Amniotic epithelial cell (primary cell): ENCODE measurements around the gene DSEL.

Source experiments
- DNase-seq: peaks from one replicate; pipeline ENCODE4 v3.0.0-alpha.2; 2010; ENCODE audit warnings: low read depth

DSEL gene

DNA sequence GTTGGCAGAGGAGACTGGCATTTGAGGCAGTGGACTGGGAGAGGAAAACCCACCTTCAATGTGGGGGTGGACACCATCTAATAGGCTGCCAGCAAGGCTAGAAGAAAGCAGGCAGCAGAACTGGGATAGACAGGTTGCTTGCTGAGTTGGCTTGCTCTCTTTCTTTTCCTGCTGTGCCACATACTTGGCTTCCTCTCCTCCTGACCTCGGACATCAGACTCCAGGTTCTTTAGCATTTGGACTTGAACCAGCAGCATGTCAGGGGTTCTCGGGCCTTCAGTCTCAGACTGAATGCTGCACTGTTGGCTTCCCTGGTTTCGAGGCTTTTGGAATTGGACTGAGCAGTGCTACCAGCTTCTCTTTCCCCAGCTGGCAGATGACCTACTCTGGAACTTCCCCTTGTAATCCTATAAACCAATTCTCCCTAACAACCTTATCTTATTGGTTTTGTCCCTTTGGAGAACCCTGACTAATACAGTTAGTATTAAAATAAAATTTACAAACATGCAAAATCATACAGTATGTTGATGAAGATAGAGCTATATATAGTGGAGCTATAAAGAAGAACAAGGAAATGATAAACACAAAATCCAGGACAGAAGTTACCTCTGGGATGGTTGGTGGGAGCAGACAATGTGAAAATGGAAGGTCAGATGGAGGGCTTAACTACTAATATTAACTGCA lies 15.9 kb downstream of the DSEL start:
- no peak for DNase-seq

DNA sequence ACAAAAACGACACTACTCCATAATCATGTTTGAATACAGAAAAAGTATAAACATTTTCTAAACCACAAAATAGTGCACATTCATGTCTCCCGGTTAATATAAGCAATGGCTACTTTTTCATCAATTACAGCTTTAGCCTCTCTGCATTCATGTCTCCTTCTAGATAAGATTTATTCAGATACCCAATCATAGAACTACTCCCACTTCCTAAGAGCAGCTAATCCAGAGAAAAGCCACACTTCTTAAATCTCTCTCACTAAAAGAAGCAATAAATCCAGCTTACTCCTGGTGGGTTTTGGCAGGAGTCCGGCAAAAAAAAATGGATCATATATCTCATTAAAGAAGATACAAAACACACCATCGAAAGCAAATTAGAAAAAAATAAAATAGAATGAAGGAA lies 20.1 kb downstream of the DSEL start:
- DNase-seq, result peak; percentile 52

DNA sequence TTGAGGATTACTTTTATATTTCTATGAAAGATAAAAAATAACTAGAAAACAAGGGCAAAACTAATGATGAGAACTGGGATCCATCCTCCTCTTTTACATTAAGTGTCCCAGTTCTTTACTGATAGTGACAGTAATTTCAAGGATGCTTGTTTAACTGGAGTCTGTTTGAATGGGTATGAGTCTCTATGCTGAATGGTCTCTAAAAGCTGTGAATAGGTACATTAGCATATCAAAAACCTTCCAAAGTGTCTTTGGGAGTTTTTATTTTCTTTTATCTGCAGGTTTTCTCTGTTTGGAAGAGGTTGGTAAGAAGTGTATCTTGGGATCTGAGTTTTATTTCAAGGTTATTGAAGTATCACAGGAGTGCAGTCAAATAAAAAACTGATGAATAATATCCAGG lies 30.0 kb downstream of the DSEL start:
- no peak for DNase-seq

DNA sequence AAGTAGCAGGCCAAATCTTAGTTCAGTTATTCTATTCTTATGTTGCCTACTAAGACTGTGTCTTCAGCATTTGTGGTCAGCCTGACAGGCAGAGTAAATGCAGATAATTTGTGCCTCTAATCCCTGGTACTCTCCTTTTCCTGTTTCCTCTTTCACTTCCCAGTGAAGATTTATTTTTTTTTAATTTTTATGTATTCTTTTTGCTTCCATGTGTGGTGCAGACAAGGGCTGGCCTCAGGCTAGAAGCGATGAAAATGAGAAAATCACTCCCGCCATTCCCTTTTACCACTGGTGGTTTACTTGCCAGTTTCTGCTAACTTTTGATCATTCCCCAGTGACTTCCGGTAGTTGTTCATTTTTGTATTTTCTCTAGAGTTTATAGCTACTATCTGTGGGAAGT lies 30.9 kb downstream of the DSEL start:
- no peak for DNase-seq

DNA sequence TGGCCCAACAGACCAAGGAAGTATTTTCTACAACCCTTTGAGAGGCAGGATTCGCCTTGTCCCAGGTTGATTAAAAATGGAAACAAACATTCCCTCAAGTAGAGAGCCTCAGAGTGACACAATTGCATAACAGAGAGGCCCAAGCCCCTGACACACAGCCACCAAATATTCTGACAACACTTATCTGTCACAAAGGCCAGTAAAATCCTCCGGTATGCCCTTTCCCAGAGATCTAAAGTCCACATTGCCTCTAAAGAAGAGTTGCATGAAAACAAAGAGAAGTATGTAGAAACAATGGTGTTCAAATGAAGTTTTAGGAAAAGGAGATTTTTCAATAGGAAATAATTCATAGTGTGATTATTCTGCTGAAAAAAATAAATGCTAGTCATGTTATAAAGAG lies 32.1 kb downstream of the DSEL start:
- DNase-seq, result no peak

DNA sequence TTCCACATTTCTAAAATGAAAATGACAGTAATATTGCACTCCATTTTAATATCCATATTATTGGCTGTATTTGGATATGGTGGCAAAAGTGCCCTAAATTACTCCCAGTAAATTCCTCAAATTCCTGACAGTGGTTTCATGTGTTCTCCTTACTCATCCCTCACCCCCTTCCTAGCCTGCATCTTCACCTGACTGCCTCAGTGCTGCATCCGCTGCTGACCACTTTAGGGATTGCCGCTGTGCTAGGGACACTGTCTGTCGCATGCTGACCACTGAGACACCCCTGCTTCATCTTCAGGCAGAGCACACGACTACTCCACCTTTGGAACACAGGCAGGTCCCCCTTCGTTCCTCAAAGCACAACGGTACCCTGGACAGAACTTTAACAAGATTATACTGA lies 32.6 kb downstream of the DSEL start:
- no peak for DNase-seq

DNA sequence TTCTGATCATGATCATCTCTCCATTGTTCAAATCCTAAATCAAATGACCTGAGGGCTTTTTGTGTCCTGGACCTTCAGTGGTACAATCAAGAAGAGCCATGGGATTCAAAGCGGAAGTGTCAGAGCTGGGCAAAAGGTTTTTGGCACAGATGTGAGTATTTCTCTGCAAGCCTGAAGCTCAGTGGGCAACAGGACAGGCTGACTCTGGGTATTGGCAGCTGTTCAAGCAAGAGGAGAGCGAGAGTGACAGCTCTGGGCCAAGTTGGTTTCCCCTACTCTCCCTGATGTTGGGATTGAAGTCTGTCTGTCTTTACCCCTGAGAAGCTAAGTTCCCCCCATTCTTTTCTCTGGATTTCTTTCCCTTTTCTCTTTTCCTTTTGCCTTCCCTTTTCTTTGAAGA lies 33.3 kb downstream of the DSEL start:
- no peak for DNase-seq

DNA sequence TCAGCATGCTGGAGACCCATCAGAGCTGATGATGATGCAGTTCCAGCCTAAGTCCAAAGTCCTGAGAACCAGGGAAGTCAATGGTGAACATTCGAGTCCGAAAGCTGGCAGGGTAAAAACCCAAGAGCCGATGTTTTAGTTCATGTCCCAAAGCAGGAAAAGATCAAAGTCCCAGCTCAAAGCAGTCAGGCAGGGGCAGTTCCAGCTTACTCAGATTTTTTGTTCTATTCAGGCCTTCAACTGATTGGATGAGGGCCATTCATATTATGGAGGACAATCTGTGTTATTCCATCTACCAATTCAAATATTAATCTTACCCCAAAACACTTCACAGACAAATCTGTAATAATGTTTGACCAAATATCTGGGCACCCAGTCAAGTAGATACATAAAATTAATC lies 38.3 kb downstream of the DSEL start:
- DNase-seq, result no peak

DNA sequence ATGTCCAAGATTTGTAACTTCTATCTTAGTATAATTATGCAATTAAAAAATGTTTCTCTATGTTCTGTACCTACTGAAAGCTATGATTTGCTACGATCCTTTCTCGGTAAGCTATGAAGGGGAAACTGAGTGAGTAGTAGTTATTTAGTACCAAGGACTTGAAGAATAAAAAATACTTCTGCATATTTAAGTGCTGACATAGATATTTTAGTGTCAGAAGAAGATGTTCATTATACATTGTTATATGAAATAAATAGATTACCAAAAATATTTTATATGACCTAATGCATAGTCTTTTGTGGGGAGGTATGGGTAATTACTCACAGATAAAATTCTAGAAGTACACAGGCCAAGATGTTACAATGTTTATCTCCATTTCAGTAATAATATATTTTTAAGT lies 39.0 kb downstream of the DSEL start:
- DNase-seq, result no peak

DNA sequence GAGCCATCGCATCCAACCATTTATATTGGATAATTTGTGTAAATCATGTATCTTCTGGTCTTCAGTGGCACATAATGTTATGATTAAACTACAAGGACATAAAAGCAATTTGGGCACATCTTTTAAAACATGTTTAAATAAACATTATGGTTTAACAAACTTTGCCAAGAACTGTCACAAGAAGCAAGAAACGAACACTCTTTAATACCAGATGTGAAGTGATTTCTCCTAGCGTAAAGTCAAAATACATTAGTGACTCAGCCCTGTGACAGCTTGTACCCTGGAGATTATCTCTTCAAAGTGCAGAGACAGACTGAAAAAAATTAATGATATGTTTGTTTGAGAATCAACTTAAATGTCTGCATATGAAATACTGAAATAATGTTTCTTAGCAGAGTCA lies 39.9 kb downstream of the DSEL start:
- peak; percentile 28 for DNase-seq

DNA sequence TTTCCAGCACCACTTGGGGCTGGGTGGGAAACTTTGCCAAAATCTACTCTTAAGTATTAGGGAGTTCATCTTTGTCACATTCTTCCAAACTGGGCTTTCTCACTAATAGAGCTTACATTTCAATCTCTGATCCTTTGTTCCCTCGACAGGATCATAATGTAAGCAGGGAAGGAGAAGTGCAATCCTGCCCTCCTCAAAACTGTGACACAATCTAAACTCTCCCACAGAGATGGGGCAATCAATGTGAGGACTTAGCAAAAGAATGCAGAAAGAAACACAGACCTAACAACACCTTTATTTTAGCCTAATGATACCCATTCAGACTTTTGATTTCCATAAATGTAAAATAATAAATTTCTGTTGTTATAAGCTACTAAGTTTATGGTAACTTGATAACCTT lies 40.8 kb downstream of the DSEL start:
- DNase-seq, result peak; percentile 80

DNA sequence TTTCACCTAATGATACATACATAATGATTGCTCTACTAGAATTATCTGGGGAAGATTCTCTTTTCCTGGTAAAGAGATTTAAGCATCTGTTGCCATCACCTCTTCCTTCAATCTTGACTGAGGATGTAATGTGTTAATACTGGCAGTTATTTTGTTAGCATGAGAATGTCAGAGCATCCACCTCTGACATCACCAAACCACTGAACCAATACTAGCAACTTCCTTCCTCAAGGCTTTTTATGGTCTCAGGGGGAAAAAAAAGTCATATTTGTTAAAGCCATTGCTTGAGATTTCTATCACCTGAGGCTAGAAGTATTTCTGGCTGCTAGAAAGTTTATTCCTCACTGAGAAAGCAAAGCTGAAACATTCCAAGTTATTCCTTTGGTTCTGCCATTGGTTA lies 48.5 kb downstream of the DSEL start:
- DNase-seq, result no peak

DNA sequence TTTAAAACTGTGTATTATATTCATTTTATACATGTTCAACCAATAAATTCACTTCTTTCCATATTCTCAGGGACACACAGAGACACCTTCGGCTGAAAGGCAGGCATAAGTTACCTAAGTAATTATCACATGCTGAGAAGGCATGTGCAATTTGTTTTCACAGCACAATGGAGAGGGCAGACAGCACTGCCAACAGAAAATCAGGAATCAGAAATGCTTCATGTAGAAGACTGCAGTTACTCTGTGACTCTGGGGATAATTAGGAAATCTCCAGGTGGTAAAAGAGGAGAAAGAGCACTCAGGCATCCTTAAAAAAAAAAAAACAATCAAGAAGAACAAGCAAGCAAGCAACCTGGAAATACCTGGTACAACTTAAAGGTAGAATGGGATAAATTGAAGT lies 49.3 kb downstream of the DSEL start:
- no peak for DNase-seq

DNA sequence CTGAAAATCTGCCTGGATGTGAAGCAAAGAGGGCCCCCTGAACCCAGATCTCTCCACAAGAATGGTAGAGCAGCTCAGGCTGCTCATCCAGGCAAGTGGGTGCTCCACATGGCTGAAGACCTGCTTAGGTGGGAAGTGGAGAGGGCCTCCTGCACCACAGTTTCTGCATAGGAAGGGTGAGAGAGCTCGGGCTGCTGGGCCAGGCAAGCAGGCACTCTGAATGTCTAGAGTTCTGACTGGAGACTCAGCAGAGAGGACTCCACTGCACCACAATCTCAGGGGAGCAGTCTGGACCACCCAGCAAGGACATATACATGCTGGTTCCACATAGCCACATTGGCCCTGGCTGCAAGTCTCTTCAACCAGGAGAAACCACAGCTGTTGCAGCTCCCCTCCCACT lies 52.0 kb downstream of the DSEL start:
- DNase-seq, result no peak

DNA sequence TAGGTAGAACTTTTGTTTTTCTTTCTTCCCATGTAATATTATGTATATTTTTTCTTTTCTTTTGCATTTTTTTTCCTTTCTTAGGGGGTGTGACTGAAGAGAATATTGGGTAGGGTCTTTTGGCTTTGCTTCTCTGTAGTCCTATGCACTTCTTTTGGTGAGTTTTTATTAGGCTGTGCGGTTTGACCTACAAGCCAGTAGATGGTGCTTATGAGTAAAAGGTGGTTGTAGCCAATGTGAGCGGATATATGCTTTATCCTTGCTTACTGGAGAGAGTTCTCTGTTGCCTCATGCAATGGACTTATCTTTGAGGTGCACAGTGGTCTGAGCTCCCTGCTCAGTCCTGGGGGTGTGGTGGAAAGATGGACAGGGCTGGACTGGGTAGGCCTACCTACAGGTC lies 52.7 kb downstream of the DSEL start:
- DNase-seq, result peak; percentile 45

DNA sequence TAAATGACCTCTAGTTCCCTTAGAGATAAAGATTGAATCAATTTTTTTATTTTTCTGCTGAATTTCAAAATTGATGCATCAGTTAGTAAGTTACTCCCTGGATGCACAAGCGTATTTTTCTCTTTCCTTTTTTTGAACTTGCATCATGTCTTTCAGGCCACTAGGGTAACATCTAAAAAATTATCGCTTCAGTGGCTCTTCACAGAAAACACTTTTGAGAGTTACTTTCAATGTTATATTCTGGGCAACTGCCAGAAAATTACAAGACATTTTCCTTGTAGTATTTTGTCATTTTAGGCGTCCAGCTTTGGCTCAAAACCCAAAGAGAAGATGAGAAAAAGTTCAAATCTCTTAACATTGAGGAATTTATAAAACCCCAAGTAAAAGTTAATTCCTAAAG lies 59.8 kb downstream of the DSEL start:
- no peak for DNase-seq
